Measurements from ENCODE around the gene TMEM240.
"Not testable (repeated sequence)": the region's sequence is repeated elsewhere in the genome, so short reads cannot be mapped to it uniquely, and the experiment has no call there.

TMEM240 gene

DNA sequence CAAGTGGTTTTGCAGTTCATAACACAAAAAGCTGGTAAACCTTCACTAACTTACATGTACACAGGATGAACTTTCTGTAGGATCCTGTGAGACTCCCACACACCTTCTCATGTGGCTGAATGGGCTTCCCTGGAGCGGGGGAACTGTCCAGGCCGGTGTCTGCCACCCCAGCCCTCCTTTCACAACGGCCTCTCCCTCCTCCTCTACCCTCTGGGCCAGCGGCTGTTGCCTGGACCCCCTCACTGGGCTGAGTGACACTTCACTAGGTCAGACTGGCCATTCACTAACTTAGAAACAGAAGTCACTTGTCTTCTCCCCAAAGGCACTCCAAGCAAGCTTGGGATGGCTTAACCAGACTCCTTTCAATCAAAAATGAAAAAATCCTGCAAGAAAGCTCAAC, 18.2 kb upstream of the TMEM240 start:
- Histone ChIP-seq H3K4me3 (ENCODE audit: low read depth in 1 of 5, low read length in 5 of 5) (no peak overlapping the region), H3K9me3 (ENCODE audit: control insufficient read depth in 5 of 5, low read length in 5 of 5) (no peaks in the 10 kb centered on the region), H3K36me3 (ENCODE audit: control insufficient read depth in 5 of 5, insufficient read depth in 5 of 5, low read length in 5 of 5) (peaks cover 0 to 38% (median 30%) of the 10 kb centered on the region in 5 donors), H3K4me1 (ENCODE audit: control insufficient read depth in 5 of 5, insufficient read depth in 5 of 5, low read length in 5 of 5) (peaks cover 0 to 7% (median 4%) of the 10 kb centered on the region in 5 donors), H3K9ac (ENCODE audit: low read length in 5 of 5) (no peak overlapping the region), H3K27me3 (ENCODE audit: control insufficient read depth in 5 of 5, insufficient read depth in 4 of 5, low read length in 5 of 5) (no peaks in the 10 kb centered on the region), H3K27ac (ENCODE audit: low read depth, low read length) (no peak overlapping the region)

DNA sequence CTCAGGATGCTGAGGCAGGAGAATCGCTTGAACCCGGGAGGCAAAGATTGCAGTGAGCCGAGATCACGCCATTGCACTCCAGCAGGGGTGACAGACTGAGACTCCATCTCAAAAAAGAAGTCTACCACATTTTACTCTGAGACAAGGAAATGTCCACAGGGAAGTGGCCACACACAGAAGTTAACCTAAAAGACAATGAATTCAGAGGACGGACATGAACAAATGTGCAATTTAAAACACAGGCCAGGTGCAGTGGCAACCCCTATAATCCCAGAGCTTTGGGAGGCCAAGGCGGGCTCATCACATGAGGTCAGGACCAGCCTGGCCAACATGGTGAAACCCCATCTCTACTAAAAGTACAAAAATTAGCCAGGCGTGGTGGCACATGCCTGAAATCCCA, 17.3 kb upstream of the TMEM240 start:
- Histone ChIP-seq H3K36me3 (ENCODE audit: control insufficient read depth in 5 of 5, insufficient read depth in 5 of 5, low read length in 5 of 5) (peaks cover 0 to 29% (median 22%) of the 10 kb centered on the region in 5 donors), H3K4me1 (ENCODE audit: control insufficient read depth in 5 of 5, insufficient read depth in 5 of 5, low read length in 5 of 5) (peaks cover 0 to 11% (median 7%) of the 10 kb centered on the region in 5 donors)
- not testable (repeated sequence) for H3K9ac ChIP-seq (ENCODE audit: low read length in 5 of 5); H3K4me3 ChIP-seq (ENCODE audit: low read depth in 1 of 5, low read length in 5 of 5); H3K27me3 ChIP-seq (ENCODE audit: control insufficient read depth in 5 of 5, insufficient read depth in 4 of 5, low read length in 5 of 5); H3K27ac ChIP-seq (ENCODE audit: low read depth, low read length); H3K9me3 ChIP-seq (ENCODE audit: control insufficient read depth in 5 of 5, low read length in 5 of 5)

DNA sequence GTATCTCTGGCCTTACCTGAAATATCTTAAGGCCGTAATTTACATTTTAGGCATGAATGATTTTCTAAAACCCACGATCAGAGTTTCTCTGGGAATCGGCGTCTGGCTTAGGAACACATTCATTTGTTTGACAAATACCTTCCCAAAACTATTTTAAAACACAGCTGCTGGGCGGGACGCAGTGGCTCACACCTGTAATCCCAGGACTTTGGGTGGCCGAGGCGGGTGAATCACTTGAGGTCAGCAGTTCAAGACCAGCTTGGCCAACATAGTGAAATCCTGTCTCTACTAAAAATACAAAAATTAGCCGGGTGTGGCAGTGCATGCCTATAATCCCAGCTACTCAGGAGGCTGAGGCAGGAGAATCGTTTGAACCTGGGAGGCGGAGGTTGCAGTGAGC, 16.5 kb upstream of the TMEM240 start:
- not testable (repeated sequence) for H3K9me3 ChIP-seq (ENCODE audit: control insufficient read depth in 5 of 5, low read length in 5 of 5); H3K9ac ChIP-seq (ENCODE audit: low read length in 5 of 5); H3K27ac ChIP-seq (ENCODE audit: low read depth, low read length); H3K27me3 ChIP-seq (ENCODE audit: control insufficient read depth in 5 of 5, insufficient read depth in 4 of 5, low read length in 5 of 5); H3K4me3 ChIP-seq (ENCODE audit: low read depth in 1 of 5, low read length in 5 of 5)
- Histone ChIP-seq H3K36me3 (ENCODE audit: control insufficient read depth in 5 of 5, insufficient read depth in 5 of 5, low read length in 5 of 5) (peaks cover 0 to 22% (median 15%) of the 10 kb centered on the region in 5 donors), H3K4me1 (ENCODE audit: control insufficient read depth in 5 of 5, insufficient read depth in 5 of 5, low read length in 5 of 5) (peaks cover 0 to 18% (median 14%) of the 10 kb centered on the region in 5 donors)

DNA sequence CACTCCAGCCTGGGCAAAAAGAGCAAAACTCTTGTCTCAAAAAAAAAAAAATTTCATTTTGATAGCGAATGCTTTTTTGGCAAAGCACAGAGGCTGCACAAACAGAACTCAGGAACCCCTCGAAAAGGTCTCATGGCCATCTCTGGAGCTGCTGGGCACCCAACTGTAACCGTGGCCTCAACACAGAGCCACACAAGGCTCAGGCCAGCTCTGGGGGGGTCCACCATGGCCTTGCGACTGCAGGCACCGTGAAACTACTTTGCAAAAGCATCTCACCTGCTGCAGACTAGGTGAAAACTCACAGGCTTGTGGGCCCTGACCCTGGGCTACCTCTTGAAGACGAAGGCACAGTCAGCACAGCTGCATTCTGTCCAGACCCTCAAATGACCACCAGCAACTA, 16.1 kb upstream of the TMEM240 start:
- Histone ChIP-seq H3K4me3 (ENCODE audit: low read depth in 1 of 5, low read length in 5 of 5) (no peak overlapping the region), H3K9ac (ENCODE audit: low read length in 5 of 5) (no peak overlapping the region), H3K4me1 (ENCODE audit: control insufficient read depth in 5 of 5, insufficient read depth in 5 of 5, low read length in 5 of 5) (peaks cover 0 to 22% (median 19%) of the 10 kb centered on the region in 5 donors), H3K36me3 (ENCODE audit: control insufficient read depth in 5 of 5, insufficient read depth in 5 of 5, low read length in 5 of 5) (peaks cover 0 to 17% (median 10%) of the 10 kb centered on the region in 5 donors), H3K27ac (ENCODE audit: low read depth, low read length) (no peak overlapping the region), H3K27me3 (ENCODE audit: control insufficient read depth in 5 of 5, insufficient read depth in 4 of 5, low read length in 5 of 5) (no peaks in the 10 kb centered on the region), H3K9me3 (ENCODE audit: control insufficient read depth in 5 of 5, low read length in 5 of 5) (no peaks in the 10 kb centered on the region)

DNA sequence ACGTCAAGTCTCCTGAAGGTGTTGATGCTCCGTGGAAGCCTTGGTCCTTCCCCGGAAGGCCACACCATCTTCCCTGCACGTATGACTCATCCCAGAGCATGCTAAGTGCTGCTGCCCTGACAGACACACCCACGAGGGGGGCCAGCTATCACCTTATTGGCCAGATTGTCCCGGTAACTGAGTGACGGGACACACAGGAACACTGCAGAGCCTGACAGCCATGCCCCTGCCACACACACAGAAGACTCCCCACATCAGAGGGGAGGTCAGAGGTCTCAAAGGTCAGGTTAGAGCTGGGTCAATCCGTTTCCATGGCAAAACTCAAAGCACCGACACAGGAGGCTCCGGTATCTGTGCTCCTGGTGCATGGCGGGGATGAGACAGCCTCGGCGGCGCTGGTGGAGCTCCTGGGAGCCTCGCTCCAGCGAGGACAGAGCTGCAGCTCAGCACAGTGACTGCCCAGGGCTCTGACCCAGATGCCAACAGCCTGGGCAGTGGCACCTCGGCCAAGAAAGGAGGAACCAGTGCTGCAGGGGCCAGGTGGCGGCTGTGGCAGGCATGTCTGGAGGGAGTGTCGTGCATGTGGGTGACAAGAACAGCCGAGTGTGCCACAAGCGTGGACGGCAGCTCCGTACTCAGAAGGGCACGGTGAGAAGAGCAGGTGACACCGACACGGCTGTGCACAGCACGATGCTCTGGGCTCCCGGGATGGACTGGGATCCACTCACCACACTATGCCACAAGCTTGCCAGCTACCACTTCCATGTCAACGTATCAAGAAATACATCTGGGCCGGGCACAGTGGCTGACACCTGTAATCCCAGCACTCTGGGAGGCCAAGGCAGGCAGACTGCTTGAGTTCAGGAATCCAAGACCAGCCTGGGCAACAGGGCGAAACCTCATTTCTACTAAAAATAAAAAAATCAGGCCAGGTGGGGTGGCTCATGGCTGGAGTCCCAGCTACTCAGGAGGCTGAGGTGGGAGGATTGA, 14.8 kb upstream of the TMEM240 start:
- H3K9me3 ChIP-seq (ENCODE audit: control insufficient read depth in 5 of 5, low read length in 5 of 5): no peaks in the 10 kb centered on the region
- H3K4me3 ChIP-seq (ENCODE audit: low read depth in 1 of 5, low read length in 5 of 5): no peak overlapping the region
- peak overlapping the region in 2 of 5 donors; percentile 1 to 62 for H3K9ac ChIP-seq (ENCODE audit: low read length in 5 of 5)
- H3K27me3 ChIP-seq (ENCODE audit: control insufficient read depth in 5 of 5, insufficient read depth in 4 of 5, low read length in 5 of 5): no peaks in the 10 kb centered on the region
- H3K27ac ChIP-seq (ENCODE audit: low read depth, low read length): no peak overlapping the region
- peaks cover 0 to 8% (median 2%) of the 10 kb centered on the region in 5 donors for H3K36me3 ChIP-seq (ENCODE audit: control insufficient read depth in 5 of 5, insufficient read depth in 5 of 5, low read length in 5 of 5)
- peaks cover 0 to 35% (median 32%) of the 10 kb centered on the region in 5 donors for H3K4me1 ChIP-seq (ENCODE audit: control insufficient read depth in 5 of 5, insufficient read depth in 5 of 5, low read length in 5 of 5)

DNA sequence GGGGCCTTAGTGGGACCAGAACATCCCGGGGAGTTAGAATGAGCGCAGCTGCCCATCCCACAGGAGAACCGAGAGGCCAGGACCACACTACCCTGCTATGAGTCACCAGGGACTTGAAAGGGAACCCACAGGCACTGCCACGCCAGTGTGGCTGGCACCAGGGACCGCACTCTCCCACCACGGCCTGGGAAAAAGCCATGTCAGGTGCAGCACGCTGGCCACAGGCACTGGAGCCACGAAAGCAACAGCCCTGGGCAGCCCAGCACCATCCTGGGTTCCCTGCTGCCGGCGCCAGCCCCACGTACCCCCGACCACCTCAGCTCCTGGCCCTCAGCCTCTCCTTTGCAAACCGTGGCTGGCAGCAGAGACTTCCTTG, 14.1 kb upstream of the TMEM240 start:
- peaks cover 0 to 37% (median 32%) of the 10 kb centered on the region in 5 donors for H3K4me1 ChIP-seq (ENCODE audit: control insufficient read depth in 5 of 5, insufficient read depth in 5 of 5, low read length in 5 of 5)
- H3K9ac ChIP-seq (ENCODE audit: low read length in 5 of 5): peak overlapping the region in 1 of 5 donors; percentile 62
- no peaks in the 10 kb centered on the region for H3K9me3 ChIP-seq (ENCODE audit: control insufficient read depth in 5 of 5, low read length in 5 of 5)
- no peak overlapping the region for H3K4me3 ChIP-seq (ENCODE audit: low read depth in 1 of 5, low read length in 5 of 5)
- no peak overlapping the region for H3K27ac ChIP-seq (ENCODE audit: low read depth, low read length)
- peaks cover 0 to 5% (median 0%) of the 10 kb centered on the region in 5 donors for H3K36me3 ChIP-seq (ENCODE audit: control insufficient read depth in 5 of 5, insufficient read depth in 5 of 5, low read length in 5 of 5)
- no peaks in the 10 kb centered on the region for H3K27me3 ChIP-seq (ENCODE audit: control insufficient read depth in 5 of 5, insufficient read depth in 4 of 5, low read length in 5 of 5)

DNA sequence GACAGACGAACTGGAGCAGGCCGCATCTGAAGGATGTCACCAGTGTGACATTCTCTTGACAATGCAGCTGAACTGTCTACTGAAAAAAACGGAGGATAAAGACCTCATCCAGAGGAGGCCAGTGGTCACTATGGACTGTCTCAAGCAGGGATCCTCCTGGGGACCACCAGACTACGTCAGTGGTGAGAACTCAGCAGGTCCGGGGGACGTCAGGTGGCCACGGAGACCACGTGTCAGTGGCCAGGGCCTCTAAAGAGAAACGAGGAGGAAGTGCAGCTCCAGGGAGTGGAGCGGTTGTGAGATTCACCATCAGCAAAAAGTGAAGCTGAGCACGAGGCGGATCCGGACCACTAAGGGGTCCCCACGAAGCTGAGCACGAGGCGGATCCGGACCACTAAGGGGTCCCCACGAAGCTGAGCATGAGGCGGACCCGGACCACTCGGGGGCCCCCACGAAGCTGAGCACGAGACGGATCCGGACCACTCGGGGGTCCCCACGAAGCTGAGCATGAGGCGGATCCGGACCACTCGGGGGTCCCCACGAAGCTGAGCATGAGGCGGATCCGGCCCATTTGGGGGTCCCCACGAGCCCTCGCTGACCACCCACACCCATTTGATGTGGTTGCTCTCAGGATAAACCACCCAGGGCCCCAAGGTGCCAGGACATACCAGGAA, 13.5 kb upstream of the TMEM240 start:
- peaks cover 0 to 5% (median 0%) of the 10 kb centered on the region in 5 donors for H3K36me3 ChIP-seq (ENCODE audit: control insufficient read depth in 5 of 5, insufficient read depth in 5 of 5, low read length in 5 of 5)
- H3K9ac ChIP-seq (ENCODE audit: low read length in 5 of 5): peak overlapping the region in 1 of 5 donors; percentile 62
- H3K9me3 ChIP-seq (ENCODE audit: control insufficient read depth in 5 of 5, low read length in 5 of 5): no peaks in the 10 kb centered on the region
- H3K27ac ChIP-seq (ENCODE audit: low read depth, low read length): no peak overlapping the region
- peaks cover 0 to 37% (median 32%) of the 10 kb centered on the region in 5 donors for H3K4me1 ChIP-seq (ENCODE audit: control insufficient read depth in 5 of 5, insufficient read depth in 5 of 5, low read length in 5 of 5)
- no peak overlapping the region for H3K4me3 ChIP-seq (ENCODE audit: low read depth in 1 of 5, low read length in 5 of 5)
- H3K27me3 ChIP-seq (ENCODE audit: control insufficient read depth in 5 of 5, insufficient read depth in 4 of 5, low read length in 5 of 5): no peaks in the 10 kb centered on the region

DNA sequence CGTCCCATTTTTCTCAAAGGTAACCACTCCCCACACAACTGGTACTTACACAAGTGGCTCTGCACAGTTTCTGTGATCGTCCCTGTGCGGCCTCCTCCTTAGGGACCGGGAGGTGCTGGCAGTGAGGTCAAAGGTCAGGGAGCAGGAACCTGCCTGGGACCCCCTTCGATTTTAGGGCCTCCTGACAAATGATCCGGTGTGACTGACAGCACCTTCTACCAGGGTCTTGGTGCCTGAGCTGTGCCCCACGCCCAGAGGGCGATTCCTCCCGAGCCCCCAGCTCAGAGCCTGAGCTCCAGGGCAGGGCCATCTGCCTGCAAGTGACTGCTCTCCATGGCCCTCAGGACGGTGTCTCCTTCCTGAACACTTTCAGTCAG, 11.8 kb upstream of the TMEM240 start:
- Histone ChIP-seq H3K27ac (ENCODE audit: low read depth, low read length) (no peak overlapping the region), H3K9ac (ENCODE audit: low read length in 5 of 5) (peak overlapping the region in 2 of 5 donors; percentile 14 to 56), H3K4me3 (ENCODE audit: low read depth in 1 of 5, low read length in 5 of 5) (no peak overlapping the region), H3K27me3 (ENCODE audit: control insufficient read depth in 5 of 5, insufficient read depth in 4 of 5, low read length in 5 of 5) (no peaks in the 10 kb centered on the region), H3K9me3 (ENCODE audit: control insufficient read depth in 5 of 5, low read length in 5 of 5) (no peaks in the 10 kb centered on the region), H3K36me3 (ENCODE audit: control insufficient read depth in 5 of 5, insufficient read depth in 5 of 5, low read length in 5 of 5) (peaks cover 0 to 8% (median 0%) of the 10 kb centered on the region in 5 donors), H3K4me1 (ENCODE audit: control insufficient read depth in 5 of 5, insufficient read depth in 5 of 5, low read length in 5 of 5) (peaks cover 0 to 40% (median 32%) of the 10 kb centered on the region in 5 donors)

DNA sequence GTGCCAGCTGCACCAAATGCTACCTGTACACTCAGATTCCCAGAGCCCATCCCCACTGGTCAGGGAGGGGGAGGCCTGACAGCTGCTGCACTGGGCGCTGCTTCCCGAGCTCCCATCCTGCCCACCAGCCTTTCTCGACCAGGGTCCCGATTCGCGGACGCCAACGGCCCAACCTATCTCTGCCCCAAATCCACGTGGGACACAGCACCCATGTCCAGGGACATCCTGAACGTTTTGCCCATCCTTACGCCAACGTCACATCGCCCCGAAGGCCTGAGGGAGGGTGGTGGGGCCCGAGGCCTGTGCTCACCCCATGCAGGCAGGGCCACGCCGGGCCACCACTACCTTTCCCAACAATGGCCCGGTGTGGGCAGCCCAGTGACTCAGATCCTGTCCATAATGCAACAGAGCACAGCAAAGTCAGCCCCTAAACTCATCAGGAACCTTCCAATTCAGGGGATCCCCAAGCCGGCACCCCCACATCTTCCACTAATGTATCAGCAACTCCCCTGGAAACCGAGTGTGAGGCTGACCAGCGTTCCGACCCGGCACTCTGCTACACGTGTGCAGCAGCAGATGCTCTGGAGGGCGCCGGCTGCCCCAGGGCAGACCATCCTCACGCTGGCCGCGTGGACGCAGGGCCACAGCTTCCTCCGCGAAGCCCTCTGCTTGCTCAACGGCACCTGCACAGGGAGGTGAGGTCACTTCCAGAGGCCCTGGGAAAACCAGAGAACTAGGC, 11.3 kb upstream of the TMEM240 start:
- no peak overlapping the region for H3K4me3 ChIP-seq (ENCODE audit: low read depth in 1 of 5, low read length in 5 of 5)
- H3K36me3 ChIP-seq (ENCODE audit: control insufficient read depth in 5 of 5, insufficient read depth in 5 of 5, low read length in 5 of 5): peaks cover 0 to 8% (median 0%) of the 10 kb centered on the region in 5 donors
- no peaks in the 10 kb centered on the region for H3K9me3 ChIP-seq (ENCODE audit: control insufficient read depth in 5 of 5, low read length in 5 of 5)
- H3K9ac ChIP-seq (ENCODE audit: low read length in 5 of 5): peak overlapping the region in 2 of 5 donors; percentile 11 to 56
- H3K27ac ChIP-seq (ENCODE audit: low read depth, low read length): peak overlapping the region; percentile 23
- no peaks in the 10 kb centered on the region for H3K27me3 ChIP-seq (ENCODE audit: control insufficient read depth in 5 of 5, insufficient read depth in 4 of 5, low read length in 5 of 5)
- H3K4me1 ChIP-seq (ENCODE audit: control insufficient read depth in 5 of 5, insufficient read depth in 5 of 5, low read length in 5 of 5): peaks cover 0 to 40% (median 32%) of the 10 kb centered on the region in 5 donors

Data from subcutaneous abdominal adipose tissue (tissue), 5 donors.